ENCODE measurements around the gene ACR.
A peak's percentile ranks its signal among the peaks of the same experiment; 100 is the strongest.

Gene ACR

DNA sequence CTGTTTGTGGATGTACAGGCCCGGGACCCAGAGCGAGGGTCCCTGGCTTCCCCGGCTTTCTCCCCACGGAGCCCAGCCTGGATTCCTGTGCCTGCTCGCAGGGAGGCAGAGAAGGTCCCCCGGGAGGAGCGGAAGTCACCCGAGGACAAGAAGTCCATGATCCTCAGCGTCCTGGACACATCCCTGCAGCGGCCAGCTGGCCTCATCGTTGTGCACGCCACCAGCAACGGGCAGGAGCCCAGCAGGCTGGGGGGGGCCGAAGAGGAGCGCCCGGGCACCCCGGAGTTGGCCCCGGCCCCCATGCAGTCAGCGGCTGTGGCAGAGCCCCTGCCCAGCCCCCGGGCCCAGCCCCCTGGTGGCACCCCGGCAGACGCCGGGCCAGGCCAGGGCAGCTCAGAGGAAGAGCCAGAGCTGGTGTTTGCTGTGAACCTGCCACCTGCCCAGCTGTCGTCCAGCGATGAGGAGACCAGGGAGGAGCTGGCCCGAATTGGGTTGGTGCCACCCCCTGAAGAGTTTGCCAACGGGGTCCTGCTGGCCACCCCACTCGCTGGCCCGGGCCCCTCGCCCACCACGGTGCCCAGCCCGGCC, 16.7 kb upstream of the ACR start:
- Mint-ChIP-seq H3K4me3 (no peak overlapping the region), H3K27ac (no peak overlapping the region), H3K36me3 (no peaks in the 10 kb centered on the region)

GRCh38 chr22:50722048-50722701, 15.8 kb upstream of the ACR start:
- H3K4me1 Mint-ChIP-seq, result peaks cover 18% of the 10 kb centered on the region
- peaks cover 28% of the 10 kb centered on the region for H3K27me3 Mint-ChIP-seq
- no peaks in the 10 kb centered on the region for H3K36me3 Mint-ChIP-seq
- no peak overlapping the region for H3K4me3 Mint-ChIP-seq
- H3K27ac Mint-ChIP-seq, result no peak overlapping the region
- ATAC-seq, result no peak
- H3K9me3 Mint-ChIP-seq, result no peaks in the 10 kb centered on the region

More for the DNA sequence above, 16.7 kb upstream of the ACR start:
- no peaks in the 10 kb centered on the region for H3K9me3 Mint-ChIP-seq
- peaks cover 33% of the 10 kb centered on the region for H3K27me3 Mint-ChIP-seq
- no peak for ATAC-seq
- peaks cover 18% of the 10 kb centered on the region for H3K4me1 Mint-ChIP-seq

GRCh38 chr22:50722716-50723428, 15.1 kb upstream of the ACR start:
- H3K27me3 Mint-ChIP-seq, result peaks cover 29% of the 10 kb centered on the region
- H3K4me3 Mint-ChIP-seq, result no peak overlapping the region
- ATAC-seq, result no peak
- H3K9me3 Mint-ChIP-seq, result no peaks in the 10 kb centered on the region
- H3K27ac Mint-ChIP-seq, result no peak overlapping the region
- H3K4me1 Mint-ChIP-seq, result peaks cover 18% of the 10 kb centered on the region
- H3K36me3 Mint-ChIP-seq, result no peaks in the 10 kb centered on the region

- H3K27ac Mint-ChIP-seq, result peak overlapping the region; percentile 64
- no peaks in the 10 kb centered on the region for H3K9me3 Mint-ChIP-seq
- peaks cover 22% of the 10 kb centered on the region for H3K4me1 Mint-ChIP-seq
- H3K36me3 Mint-ChIP-seq, result no peaks in the 10 kb centered on the region
- peaks cover 26% of the 10 kb centered on the region for H3K27me3 Mint-ChIP-seq
- ATAC-seq, result peak; percentile 58
- H3K4me3 Mint-ChIP-seq, result no peak overlapping the region
Observed at GRCh38 chr22:50723991-50724390, 14.0 kb upstream of the ACR start.

GRCh38 chr22:50724616-50725015, 13.4 kb upstream of the ACR start:
- Mint-ChIP-seq H3K9me3 (no peaks in the 10 kb centered on the region), H3K27ac (no peak overlapping the region), H3K36me3 (no peaks in the 10 kb centered on the region), H3K4me3 (no peak overlapping the region), H3K4me1 (peaks cover 28% of the 10 kb centered on the region), H3K27me3 (peaks cover 19% of the 10 kb centered on the region)
- ATAC-seq, result no peak

DNA sequence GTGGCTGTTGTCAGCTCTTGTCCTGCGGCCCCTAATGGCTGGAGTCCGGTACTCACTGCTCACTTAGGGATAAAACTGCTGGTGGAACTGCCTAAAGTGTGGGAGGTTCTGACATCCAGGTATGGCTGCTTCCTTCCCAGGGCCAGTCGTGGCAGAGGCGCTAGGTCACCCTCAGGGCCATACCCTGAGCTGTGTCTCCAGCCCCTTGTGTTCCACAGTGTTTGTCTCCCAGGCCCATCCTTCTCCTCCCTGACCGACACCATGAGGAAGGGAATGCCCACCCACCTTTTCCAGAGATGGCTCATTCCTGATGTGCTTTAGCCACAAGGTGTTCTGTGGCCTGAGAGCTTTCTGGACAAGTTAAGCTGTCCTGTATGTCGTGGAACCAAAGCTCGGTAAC, 12.4 kb upstream of the ACR start:
- Mint-ChIP-seq H3K27me3 (peaks cover 18% of the 10 kb centered on the region), H3K4me1 (peaks cover 30% of the 10 kb centered on the region), H3K27ac (no peak overlapping the region), H3K9me3 (no peaks in the 10 kb centered on the region), H3K36me3 (no peaks in the 10 kb centered on the region), H3K4me3 (no peak overlapping the region)
- ATAC-seq, result no peak

DNA sequence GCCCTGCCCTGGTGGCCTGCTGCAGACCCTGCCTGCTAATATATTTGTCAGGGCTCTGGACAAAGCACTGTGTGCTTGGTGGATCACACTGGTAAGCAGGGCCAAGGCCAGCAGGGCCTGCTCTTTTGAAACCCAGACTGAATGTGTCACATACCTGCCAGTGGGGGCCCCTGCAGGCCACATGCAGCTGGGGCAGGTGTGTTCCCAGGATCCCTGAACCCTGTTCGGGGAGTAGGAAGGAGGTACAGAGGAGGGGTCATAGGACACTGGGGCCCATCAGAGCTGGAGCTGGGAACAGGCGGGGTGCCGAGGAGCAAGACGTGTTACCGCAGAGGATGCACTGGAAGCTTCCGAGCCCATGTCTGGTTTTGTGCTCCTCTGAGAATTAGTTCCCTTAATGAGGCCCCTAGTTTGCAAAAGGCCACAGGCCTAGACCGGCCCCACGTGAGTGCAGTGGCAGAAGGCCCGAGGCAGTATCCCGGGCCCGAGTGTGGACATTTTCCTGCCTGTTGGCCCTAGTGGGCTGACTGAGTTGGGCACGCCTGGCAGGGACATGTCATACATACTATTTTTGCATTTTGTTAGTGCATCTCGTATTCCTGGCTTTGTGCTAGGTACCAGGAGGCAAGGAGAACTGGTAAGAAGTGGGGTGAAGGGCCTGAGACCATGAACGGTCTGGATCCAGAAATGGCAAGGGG, 11.2 kb upstream of the ACR start:
- H3K9me3 Mint-ChIP-seq, result no peaks in the 10 kb centered on the region
- ATAC-seq, result no peak
- no peaks in the 10 kb centered on the region for H3K36me3 Mint-ChIP-seq
- peaks cover 18% of the 10 kb centered on the region for H3K27me3 Mint-ChIP-seq
- peaks cover 31% of the 10 kb centered on the region for H3K4me1 Mint-ChIP-seq
- no peak overlapping the region for H3K4me3 Mint-ChIP-seq
- no peak overlapping the region for H3K27ac Mint-ChIP-seq

- ATAC-seq, result no peak
- no peak overlapping the region for H3K4me3 Mint-ChIP-seq
- H3K36me3 Mint-ChIP-seq, result no peaks in the 10 kb centered on the region
- no peak overlapping the region for H3K27ac Mint-ChIP-seq
- peaks cover 39% of the 10 kb centered on the region for H3K4me1 Mint-ChIP-seq
- peaks cover 16% of the 10 kb centered on the region for H3K27me3 Mint-ChIP-seq
- H3K9me3 Mint-ChIP-seq, result no peaks in the 10 kb centered on the region
Observed at GRCh38 chr22:50727678-50728522, 10.1 kb upstream of the ACR start.

DNA sequence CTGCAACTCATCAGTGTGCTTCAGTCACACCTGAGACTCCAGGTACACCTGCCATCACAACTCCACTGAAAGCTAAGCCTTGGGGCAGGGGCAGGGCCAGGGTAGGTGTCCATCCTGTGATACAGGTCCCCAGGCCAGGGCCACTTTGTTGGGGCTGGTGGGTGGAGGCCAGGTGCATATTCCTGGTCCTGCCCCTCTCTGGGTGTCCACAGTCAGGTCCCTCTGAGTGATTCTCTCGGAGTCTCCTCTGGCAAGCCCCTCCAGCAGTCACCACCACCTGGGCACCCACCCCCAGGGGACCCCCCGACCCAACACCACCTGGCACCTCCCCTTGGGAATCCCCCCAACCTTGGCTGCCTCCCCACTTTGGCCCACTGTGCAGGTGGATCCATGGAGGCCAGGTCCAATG, 9.5 kb upstream of the ACR start:
- no peak overlapping the region for H3K27ac Mint-ChIP-seq
- H3K27me3 Mint-ChIP-seq, result peaks cover 19% of the 10 kb centered on the region
- no peak for ATAC-seq
- no peak overlapping the region for H3K4me3 Mint-ChIP-seq
- H3K36me3 Mint-ChIP-seq, result no peaks in the 10 kb centered on the region
- H3K9me3 Mint-ChIP-seq, result no peaks in the 10 kb centered on the region
- peaks cover 40% of the 10 kb centered on the region for H3K4me1 Mint-ChIP-seq

- Mint-ChIP-seq H3K27ac (no peak overlapping the region), H3K36me3 (no peaks in the 10 kb centered on the region), H3K4me1 (peaks cover 30% of the 10 kb centered on the region), H3K27me3 (peaks cover 29% of the 10 kb centered on the region), H3K4me3 (no peak overlapping the region), H3K9me3 (no peaks in the 10 kb centered on the region)
- peak; percentile 53 for ATAC-seq
Observed at GRCh38 chr22:50729391-50730012, 8.5 kb upstream of the ACR start.

DNA sequence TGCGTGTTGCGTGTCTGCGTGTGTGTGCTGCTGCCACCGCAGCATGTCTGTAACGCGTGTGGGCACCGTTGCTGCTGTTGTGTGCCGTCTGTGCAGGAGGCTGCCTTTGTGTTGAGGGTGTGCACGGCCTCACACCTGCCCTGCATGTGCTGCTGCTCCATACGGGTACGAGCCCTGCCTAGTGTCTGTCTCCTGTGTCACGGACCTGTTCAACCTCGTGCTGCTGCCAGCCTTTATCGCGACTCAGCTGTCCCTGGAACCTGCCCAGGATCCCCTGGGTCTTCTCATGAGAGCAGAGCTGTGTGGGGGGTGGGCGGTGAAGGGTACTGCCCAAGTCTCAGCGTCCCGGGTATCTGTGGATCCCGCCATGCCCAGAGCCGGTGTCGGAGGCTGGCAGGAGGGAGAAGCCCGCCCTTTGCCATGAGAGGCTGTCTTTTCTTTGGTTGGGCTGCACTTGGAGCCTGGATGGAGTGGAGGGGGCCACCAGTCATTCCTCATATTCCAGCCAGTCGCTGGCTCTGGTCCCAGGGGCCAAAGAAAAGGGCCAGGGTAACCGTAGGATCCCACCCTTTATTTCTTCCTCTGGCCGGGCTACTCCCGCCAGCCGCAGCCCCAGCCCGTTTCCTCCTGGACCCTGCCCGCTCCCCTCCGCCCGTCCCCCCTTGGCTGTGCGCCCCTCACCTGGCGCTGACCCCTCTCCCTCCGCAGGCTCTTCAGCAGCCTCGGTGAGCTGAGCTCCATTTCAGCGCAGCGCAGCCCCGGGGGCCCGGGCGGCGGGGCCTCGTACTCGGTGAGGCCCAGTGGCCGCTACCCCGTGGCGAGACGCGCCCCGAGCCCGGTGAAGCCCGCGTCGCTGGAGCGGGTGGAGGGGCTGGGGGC, 7.8 kb upstream of the ACR start:
- peaks cover 26% of the 10 kb centered on the region for H3K4me1 Mint-ChIP-seq
- no peak for ATAC-seq
- H3K9me3 Mint-ChIP-seq, result no peaks in the 10 kb centered on the region
- no peak overlapping the region for H3K27ac Mint-ChIP-seq
- H3K27me3 Mint-ChIP-seq, result peaks cover 36% of the 10 kb centered on the region
- no peak overlapping the region for H3K4me3 Mint-ChIP-seq
- H3K36me3 Mint-ChIP-seq, result no peaks in the 10 kb centered on the region

DNA sequence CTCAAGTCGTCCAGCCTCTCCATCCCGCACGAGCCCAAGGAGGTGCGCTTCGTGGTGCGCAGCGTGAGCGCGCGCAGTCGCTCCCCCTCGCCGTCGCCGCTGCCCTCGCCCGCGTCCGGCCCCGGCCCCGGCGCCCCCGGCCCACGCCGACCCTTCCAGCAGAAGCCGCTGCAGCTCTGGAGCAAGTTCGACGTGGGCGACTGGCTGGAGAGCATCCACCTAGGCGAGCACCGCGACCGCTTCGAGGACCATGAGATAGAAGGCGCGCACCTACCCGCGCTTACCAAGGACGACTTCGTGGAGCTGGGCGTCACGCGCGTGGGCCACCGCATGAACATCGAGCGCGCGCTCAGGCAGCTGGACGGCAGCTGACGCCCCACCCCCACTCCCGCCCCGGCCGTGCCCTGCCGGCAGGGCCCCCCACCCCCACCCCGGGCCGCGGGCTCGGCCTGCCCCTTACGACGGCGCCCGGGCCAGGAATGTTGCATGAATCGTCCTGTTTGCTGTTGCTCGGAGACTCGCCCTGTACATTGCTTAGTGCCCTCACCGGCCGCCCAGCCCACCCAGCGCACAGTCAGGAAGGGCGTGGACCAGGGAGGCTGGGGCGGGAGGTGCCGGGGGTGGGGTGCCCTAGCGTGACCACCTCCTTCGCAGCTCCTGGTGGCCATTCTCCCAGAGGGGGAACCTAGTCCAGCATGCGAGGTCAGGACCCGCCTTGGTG, 6.9 kb upstream of the ACR start:
- Mint-ChIP-seq H3K27ac (no peak overlapping the region), H3K4me3 (no peak overlapping the region), H3K4me1 (peaks cover 23% of the 10 kb centered on the region), H3K27me3 (peaks cover 42% of the 10 kb centered on the region), H3K36me3 (no peaks in the 10 kb centered on the region), H3K9me3 (no peaks in the 10 kb centered on the region)
- no peak for ATAC-seq

All from stimulated activated memory B cell treated with anti-CD40 and anti-IgM and Interleukin-4, amounts not matched to agents 10 μg/mL and 1 μg/mL and 100 μg/mL, for 72 hours (primary cell).